HepG2 (cell line): ENCODE data around the gene TPGS1. TPM values are rescaled to one million over a fixed set of nuclear protein-coding genes. Genes with fewer than 3 reads are reported as not detected.

ENCODE experiments used
- BCL3 ChIP-seq: sonication (generic); formaldehyde crosslinking; IDR thresholded peaks from 2 replicates; pipeline ENCODE4 v1.5.1; 2020; ENCODE audit warnings: mild to moderate bottlenecking, missing genetic modification reagents, moderate library complexity
- HOXA5 ChIP-seq: sonication (generic); formaldehyde crosslinking; IDR thresholded peaks from 2 replicates; pipeline ENCODE4 v1.4.0; 2020; ENCODE audit warnings: missing genetic modification reagents
- LBX2 ChIP-seq: sonication (generic); formaldehyde crosslinking; IDR thresholded peaks from 2 replicates; pipeline ENCODE4 v1.5.0; 2020; ENCODE audit warnings: missing genetic modification reagents, mild to moderate bottlenecking, borderline replicate concordance
- MZF1 ChIP-seq: sonication (generic); formaldehyde crosslinking; IDR thresholded peaks from 2 replicates; pipeline ENCODE4 v1.8.1; 2023; ENCODE audit warnings: mild to moderate bottlenecking, missing genetic modification reagents, borderline replicate concordance
- PAWR ChIP-seq: sonication (generic); formaldehyde crosslinking; IDR thresholded peaks from 2 replicates; pipeline ENCODE4 v1.4.0; 2020; ENCODE audit warnings: missing genetic modification reagents, mild to moderate bottlenecking, borderline replicate concordance
- REPIN1 ChIP-seq: sonication (generic); formaldehyde crosslinking; IDR thresholded peaks from 2 replicates; pipeline ENCODE4 v1.8.0; 2022; ENCODE audit warnings: missing genetic modification reagents, low read depth, mild to moderate bottlenecking, borderline replicate concordance
- RXRB ChIP-seq: IDR thresholded peaks from 2 replicates; pipeline ENCODE4 v1.6.1; 2016; ENCODE audit warnings: borderline replicate concordance, missing genetic modification reagents, missing compliant biosample characterization
- SOX5 ChIP-seq: IDR thresholded peaks from 2 replicates; pipeline ENCODE4 v1.6.1; 2016; ENCODE audit warnings: borderline replicate concordance
- ZBTB14 ChIP-seq: sonication (generic); formaldehyde crosslinking; IDR thresholded peaks from 2 replicates; pipeline ENCODE4 v1.4.0; 2020; ENCODE audit warnings: missing genetic modification reagents
- ZBTB7A ChIP-seq: sonication (generic); formaldehyde crosslinking; IDR thresholded peaks from 2 replicates; pipeline ENCODE4 v1.8.0; 2022; ENCODE audit warnings: mild to moderate bottlenecking, missing genetic modification reagents
- ZIK1 ChIP-seq: sonication (generic); formaldehyde crosslinking; IDR thresholded peaks from 2 replicates; pipeline ENCODE4 v1.5.0; 2020; ENCODE audit warnings: mild to moderate bottlenecking, low read depth, missing genetic modification reagents, borderline replicate concordance
- ZNF276 ChIP-seq: sonication (generic); formaldehyde crosslinking; IDR thresholded peaks from 2 replicates; pipeline ENCODE4 v1.4.0; 2020; ENCODE audit warnings: mild to moderate bottlenecking, low read depth, missing genetic modification reagents
- ZNF598 ChIP-seq: sonication (generic); formaldehyde crosslinking; IDR thresholded peaks from 2 replicates; pipeline ENCODE4 v1.5.1; 2020; ENCODE audit warnings: mild to moderate bottlenecking, missing genetic modification reagents, borderline replicate concordance
- polyA plus RNA-seq, 8 experiments: library from polyadenylated mRNA; depleted of rRNA in 3 of 8; stranded (reverse) in 7 of 8; unstranded in 1 of 8; fragments of >200 nt; fragmentation: Illumina TruSeq in 4 of 8; extraction: Trizol in 4 of 8; gene quantifications; 2 replicates each; pipeline versions ENCODE4 v1.2.1 to v1.2.3, GENCODE V29; 2011 to 2016; ENCODE audit warnings: low read depth in 4 of 8, missing spikeins in 1 of 8, mixed read lengths in 1 of 8; ENCODE audit not compliant: insufficient read depth in 1 of 8
- total RNA-seq, 5 experiments: library from RNA; depleted of rRNA; stranded (reverse); fragments of >200 nt; fragmentation: Illumina TruSeq; extraction: Trizol; gene quantifications; 2 replicates each; pipeline ENCODE4 v1.2.3, GENCODE V29; 2016; ENCODE audit warnings: low read depth in 1 of 5
- TF ChIP-seq, protein P1 (sequence below): sonication (generic); formaldehyde crosslinking; IDR thresholded peaks from 2 replicates; pipeline ENCODE4 v1.5.1; 2020; ENCODE audit warnings: mild to moderate bottlenecking, missing genetic modification reagents, borderline replicate concordance
- TF ChIP-seq, protein P2 (sequence below): sonication (generic); formaldehyde crosslinking; conservative IDR thresholded peaks from 2 replicates; pipeline ENCODE4 v1.4.0; 2020; ENCODE audit warnings: missing genetic modification reagents
- TF ChIP-seq, protein P3 (sequence below): sonication (generic); formaldehyde crosslinking; IDR thresholded peaks from 2 replicates; pipeline ENCODE4 v1.9.0; 2022; ENCODE audit warnings: missing genetic modification reagents, mild to moderate bottlenecking, borderline replicate concordance

The TPGS1 gene
- total and polyA plus RNA-seq, 2 of the 13 experiments (the other 11 are each of a cell fraction or from before 2014, with no cell fraction given) = 1.1 to 6.2 TPM

- TF ChIP-seq, protein P1, sequence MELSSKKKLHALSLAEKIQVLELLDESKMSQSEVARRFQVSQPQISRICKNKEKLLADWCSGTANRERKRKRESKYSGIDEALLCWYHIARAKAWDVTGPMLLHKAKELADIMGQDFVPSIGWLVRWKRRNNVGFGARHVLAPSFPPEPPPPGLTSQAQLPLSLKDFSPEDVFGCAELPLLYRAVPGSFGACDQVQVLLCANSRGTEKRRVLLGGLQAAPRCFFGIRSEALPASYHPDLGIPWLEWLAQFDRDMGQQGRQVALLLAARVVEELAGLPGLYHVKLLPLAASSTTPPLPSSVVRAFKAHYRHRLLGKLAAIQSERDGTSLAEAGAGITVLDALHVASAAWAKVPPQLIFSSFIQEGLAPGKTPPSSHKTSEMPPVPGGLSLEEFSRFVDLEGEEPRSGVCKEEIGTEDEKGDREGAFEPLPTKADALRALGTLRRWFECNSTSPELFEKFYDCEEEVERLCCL (CRISPR knock-in tag) = no peak
- TF ChIP-seq, protein P2, sequence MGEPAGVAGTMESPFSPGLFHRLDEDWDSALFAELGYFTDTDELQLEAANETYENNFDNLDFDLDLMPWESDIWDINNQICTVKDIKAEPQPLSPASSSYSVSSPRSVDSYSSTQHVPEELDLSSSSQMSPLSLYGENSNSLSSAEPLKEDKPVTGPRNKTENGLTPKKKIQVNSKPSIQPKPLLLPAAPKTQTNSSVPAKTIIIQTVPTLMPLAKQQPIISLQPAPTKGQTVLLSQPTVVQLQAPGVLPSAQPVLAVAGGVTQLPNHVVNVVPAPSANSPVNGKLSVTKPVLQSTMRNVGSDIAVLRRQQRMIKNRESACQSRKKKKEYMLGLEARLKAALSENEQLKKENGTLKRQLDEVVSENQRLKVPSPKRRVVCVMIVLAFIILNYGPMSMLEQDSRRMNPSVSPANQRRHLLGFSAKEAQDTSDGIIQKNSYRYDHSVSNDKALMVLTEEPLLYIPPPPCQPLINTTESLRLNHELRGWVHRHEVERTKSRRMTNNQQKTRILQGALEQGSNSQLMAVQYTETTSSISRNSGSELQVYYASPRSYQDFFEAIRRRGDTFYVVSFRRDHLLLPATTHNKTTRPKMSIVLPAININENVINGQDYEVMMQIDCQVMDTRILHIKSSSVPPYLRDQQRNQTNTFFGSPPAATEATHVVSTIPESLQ (CRISPR knock-in tag) = no peak
- TF ChIP-seq LBX2 (CRISPR knock-in tag) = 0 out of 2 replicates have a peak, but pooled peaks have one; percentile 11
- TF ChIP-seq, protein P3, sequence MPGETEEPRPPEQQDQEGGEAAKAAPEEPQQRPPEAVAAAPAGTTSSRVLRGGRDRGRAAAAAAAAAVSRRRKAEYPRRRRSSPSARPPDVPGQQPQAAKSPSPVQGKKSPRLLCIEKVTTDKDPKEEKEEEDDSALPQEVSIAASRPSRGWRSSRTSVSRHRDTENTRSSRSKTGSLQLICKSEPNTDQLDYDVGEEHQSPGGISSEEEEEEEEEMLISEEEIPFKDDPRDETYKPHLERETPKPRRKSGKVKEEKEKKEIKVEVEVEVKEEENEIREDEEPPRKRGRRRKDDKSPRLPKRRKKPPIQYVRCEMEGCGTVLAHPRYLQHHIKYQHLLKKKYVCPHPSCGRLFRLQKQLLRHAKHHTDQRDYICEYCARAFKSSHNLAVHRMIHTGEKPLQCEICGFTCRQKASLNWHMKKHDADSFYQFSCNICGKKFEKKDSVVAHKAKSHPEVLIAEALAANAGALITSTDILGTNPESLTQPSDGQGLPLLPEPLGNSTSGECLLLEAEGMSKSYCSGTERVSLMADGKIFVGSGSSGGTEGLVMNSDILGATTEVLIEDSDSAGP (CRISPR knock-in tag) = peak; percentile 51; the same call in 1 of the 2 replicates
- TF ChIP-seq ZNF276 (CRISPR knock-in tag) = no peak
- TF ChIP-seq ZBTB14 (CRISPR knock-in tag) = peak; percentile 83
- TF ChIP-seq PAWR (CRISPR knock-in tag) = no peak
- TF ChIP-seq SOX5 (CRISPR knock-in tag) = peak; percentile 76
- TF ChIP-seq REPIN1 (CRISPR knock-in tag) = peak; percentile 54; the same call in 1 of the 2 replicates
- 0 out of 2 replicates have a peak, but pooled peaks have one; percentile 21 for TF ChIP-seq ZNF598
- TF ChIP-seq ZBTB7A (CRISPR knock-in tag) = no peak
- no peak for TF ChIP-seq MZF1 (CRISPR knock-in tag)
- peak; percentile 57; the same call in 1 of the 2 replicates for TF ChIP-seq ZIK1
- TF ChIP-seq BCL3 (CRISPR knock-in tag) = peak; percentile 37; the same call in 1 of the 2 replicates
- TF ChIP-seq HOXA5 (CRISPR knock-in tag) = 0 out of 2 replicates have a peak, but pooled peaks have one; percentile 17
- TF ChIP-seq RXRB = peak; percentile 33; the same call in 1 of the 2 replicates
Observed at GRCh38 chr19:461721-462551, 45.4 kb upstream of the TPGS1 start (continued).
